ENCODE results near the gene GOLGA3. TPM values are rescaled to one million over a fixed set of nuclear protein-coding genes. Genes with fewer than 3 reads are reported as not detected.

The GOLGA3 gene
- total and polyA plus RNA-seq, 4 donors: 5.0 to 43.0 (median 15.8) TPM

DNA sequence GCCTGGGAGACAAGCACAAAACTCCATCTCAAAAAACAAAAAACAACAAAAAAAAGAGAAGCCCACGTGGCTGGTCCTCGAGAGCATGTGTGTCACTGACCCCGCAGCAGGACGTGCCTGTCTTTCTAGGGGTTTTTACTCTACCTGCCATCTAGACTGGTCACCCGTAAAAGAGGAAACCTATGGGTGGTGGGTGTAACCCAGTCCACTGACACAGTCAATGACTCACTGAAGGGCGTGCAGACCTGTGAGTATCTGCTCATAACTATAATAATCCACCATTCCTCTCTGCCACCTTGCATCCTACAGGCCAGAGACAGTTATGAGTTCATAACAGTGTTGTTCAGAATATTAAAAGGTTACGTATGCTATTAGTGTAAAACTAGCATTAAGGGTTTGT, 4.6 kb downstream of the GOLGA3 start:
- no peak overlapping the region for H3K4me3 ChIP-seq (ENCODE audit: low read depth in 1 of 3, low read length in 3 of 3)
- H3K9me3 ChIP-seq (ENCODE audit: control insufficient read depth in 4 of 4, low read length in 3 of 4): no peaks in the 10 kb centered on the region
- H3K36me3 ChIP-seq (ENCODE audit: control insufficient read depth in 4 of 4, insufficient read depth in 3 of 4, low read depth in 1 of 4, low read length in 3 of 4): peaks cover 2 to 49% (median 24%) of the 10 kb centered on the region in 4 donors
- DNase-seq (ENCODE audit: low spot score): no peak
- H3K27me3 ChIP-seq (ENCODE audit: control insufficient read depth in 4 of 4, insufficient read depth in 4 of 4, low read length in 3 of 4): no peaks in the 10 kb centered on the region
- no peak overlapping the region for H3K27ac ChIP-seq (ENCODE audit: low read depth in 1 of 2, low read length in 2 of 2)
- no peak overlapping the region for H3K9ac ChIP-seq (ENCODE audit: low read depth in 1 of 2, low read length in 2 of 2)
- 92% methylated on average over 7 of the region's 7 CpGs for WGBS
- TF ChIP-seq FOXA1 (IDR thresholded peaks at IDR 0.05) (no peak), HNF4G (IDR thresholded peaks at IDR 0.05) (no peak), RXRA (IDR thresholded peaks at IDR 0.05) (no peak), NR2F2 (IDR thresholded peaks at IDR 0.05) (no peak), EGR1 (IDR thresholded peaks at IDR 0.05; ENCODE audit: low read depth in 2 of 2) (no peak)
- TF ChIP-seq, protein P1, sequence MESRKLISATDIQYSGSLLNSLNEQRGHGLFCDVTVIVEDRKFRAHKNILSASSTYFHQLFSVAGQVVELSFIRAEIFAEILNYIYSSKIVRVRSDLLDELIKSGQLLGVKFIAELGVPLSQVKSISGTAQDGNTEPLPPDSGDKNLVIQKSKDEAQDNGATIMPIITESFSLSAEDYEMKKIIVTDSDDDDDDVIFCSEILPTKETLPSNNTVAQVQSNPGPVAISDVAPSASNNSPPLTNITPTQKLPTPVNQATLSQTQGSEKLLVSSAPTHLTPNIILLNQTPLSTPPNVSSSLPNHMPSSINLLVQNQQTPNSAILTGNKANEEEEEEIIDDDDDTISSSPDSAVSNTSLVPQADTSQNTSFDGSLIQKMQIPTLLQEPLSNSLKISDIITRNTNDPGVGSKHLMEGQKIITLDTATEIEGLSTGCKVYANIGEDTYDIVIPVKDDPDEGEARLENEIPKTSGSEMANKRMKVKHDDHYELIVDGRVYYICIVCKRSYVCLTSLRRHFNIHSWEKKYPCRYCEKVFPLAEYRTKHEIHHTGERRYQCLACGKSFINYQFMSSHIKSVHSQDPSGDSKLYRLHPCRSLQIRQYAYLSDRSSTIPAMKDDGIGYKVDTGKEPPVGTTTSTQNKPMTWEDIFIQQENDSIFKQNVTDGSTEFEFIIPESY (IDR thresholded peaks at IDR 0.05): no peak
- TF ChIP-seq, protein P2, sequence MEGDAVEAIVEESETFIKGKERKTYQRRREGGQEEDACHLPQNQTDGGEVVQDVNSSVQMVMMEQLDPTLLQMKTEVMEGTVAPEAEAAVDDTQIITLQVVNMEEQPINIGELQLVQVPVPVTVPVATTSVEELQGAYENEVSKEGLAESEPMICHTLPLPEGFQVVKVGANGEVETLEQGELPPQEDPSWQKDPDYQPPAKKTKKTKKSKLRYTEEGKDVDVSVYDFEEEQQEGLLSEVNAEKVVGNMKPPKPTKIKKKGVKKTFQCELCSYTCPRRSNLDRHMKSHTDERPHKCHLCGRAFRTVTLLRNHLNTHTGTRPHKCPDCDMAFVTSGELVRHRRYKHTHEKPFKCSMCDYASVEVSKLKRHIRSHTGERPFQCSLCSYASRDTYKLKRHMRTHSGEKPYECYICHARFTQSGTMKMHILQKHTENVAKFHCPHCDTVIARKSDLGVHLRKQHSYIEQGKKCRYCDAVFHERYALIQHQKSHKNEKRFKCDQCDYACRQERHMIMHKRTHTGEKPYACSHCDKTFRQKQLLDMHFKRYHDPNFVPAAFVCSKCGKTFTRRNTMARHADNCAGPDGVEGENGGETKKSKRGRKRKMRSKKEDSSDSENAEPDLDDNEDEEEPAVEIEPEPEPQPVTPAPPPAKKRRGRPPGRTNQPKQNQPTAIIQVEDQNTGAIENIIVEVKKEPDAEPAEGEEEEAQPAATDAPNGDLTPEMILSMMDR (IDR thresholded peaks at IDR 0.05; ENCODE audit: low read depth, low read length, missing input control): no peak
- H3K4me1 ChIP-seq (ENCODE audit: control insufficient read depth in 4 of 4, insufficient read depth in 4 of 4, low read length in 3 of 4): peaks cover 3 to 16% (median 10%) of the 10 kb centered on the region in 4 donors

DNA sequence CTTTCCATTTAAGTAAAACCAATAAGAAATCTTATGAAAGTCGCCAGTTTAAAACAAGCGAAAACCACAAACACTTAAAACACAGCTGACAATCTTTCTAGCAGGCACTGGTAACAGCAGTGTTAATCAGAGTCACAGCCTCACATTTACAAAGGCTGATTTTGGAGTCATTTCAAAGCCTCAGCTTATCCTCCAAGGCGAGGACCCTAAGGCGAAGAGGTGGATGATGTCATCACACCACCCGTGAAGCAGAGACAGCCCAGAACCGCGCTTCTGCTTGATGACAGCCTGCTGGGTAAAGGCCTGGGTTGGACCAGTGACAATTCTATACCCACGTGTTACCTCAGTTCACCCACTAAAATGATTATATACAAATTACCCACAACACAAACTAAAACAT, 10.1 kb downstream of the GOLGA3 start:
- 94% methylated on average over 8 of the region's 8 CpGs for WGBS
- Histone ChIP-seq H3K9me3 (ENCODE audit: control insufficient read depth in 4 of 4, low read length in 3 of 4) (no peaks in the 10 kb centered on the region), H3K9ac (ENCODE audit: low read depth in 1 of 2, low read length in 2 of 2) (no peak overlapping the region), H3K27me3 (ENCODE audit: control insufficient read depth in 4 of 4, insufficient read depth in 4 of 4, low read length in 3 of 4) (no peaks in the 10 kb centered on the region), H3K4me1 (ENCODE audit: control insufficient read depth in 4 of 4, insufficient read depth in 4 of 4, low read length in 3 of 4) (no peaks in the 10 kb centered on the region), H3K36me3 (ENCODE audit: control insufficient read depth in 4 of 4, insufficient read depth in 3 of 4, low read depth in 1 of 4, low read length in 3 of 4) (peaks cover 13 to 61% (median 36%) of the 10 kb centered on the region in 4 donors), H3K4me3 (ENCODE audit: low read depth in 1 of 3, low read length in 3 of 3) (no peak overlapping the region), H3K27ac (ENCODE audit: low read depth in 1 of 2, low read length in 2 of 2) (no peak overlapping the region)
- DNase-seq (ENCODE audit: low spot score): no peak
- TF ChIP-seq YY1 (IDR thresholded peaks at IDR 0.05) (no peak), SP1 (IDR thresholded peaks at IDR 0.05) (no peak), RXRA (IDR thresholded peaks at IDR 0.05) (no peak), HNF4G (IDR thresholded peaks at IDR 0.05) (no peak), NR2F2 (IDR thresholded peaks at IDR 0.05) (no peak), FOXA2 (IDR thresholded peaks at IDR 0.05) (no peak), TAF1 (conservative IDR thresholded peaks at IDR 0.05) (no peak), JUND (IDR thresholded peaks at IDR 0.05) (no peak)
- TF ChIP-seq, protein P3, sequence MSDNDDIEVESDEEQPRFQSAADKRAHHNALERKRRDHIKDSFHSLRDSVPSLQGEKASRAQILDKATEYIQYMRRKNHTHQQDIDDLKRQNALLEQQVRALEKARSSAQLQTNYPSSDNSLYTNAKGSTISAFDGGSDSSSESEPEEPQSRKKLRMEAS (IDR thresholded peaks at IDR 0.05): no peak
- TF ChIP-seq, protein P1 (IDR thresholded peaks at IDR 0.05): no peak
- TF ChIP-seq, protein P2 (IDR thresholded peaks at IDR 0.05; ENCODE audit: low read depth, low read length, missing input control): no peak
